ENCODE data around the gene GPR84.

Gene GPR84

GRCh38 chr12:54364413-54364812 lies at the start of gene GPR84:
Gene GPR84 (minus strand): TSS chr12:54364486. CDS start chr12:54363851, 635 bp downstream.
- DNase-seq (ENCODE audit: insufficient read length, low spot score) (no peak), FAIRE-seq (no peak)

- FAIRE-seq (no peak), DNase-seq (ENCODE audit: insufficient read length, low spot score) (peak; percentile 56)
Observed at GRCh38 chr12:54413284-54414190, 49.3 kb upstream of the GPR84 start.

DNA sequence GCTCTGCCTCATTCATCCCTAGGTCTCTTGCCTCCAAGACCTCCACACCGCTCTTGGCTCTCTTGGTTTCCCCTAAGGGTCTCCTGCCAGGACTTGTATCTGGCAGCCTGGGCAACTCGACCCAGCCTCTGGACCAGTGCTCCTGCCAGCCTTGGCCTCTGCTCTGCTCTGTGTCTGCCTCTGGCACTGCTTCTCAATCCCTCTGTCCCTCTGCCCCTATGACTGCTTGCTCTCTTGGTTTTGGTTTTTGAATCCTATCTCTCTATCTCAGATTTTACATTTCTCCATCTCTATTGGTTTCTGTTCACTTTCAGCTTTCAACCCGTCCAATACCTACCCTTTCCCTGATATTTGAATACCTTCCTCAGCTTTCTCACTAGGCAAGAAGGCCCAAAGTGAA lies 48.5 kb upstream of the GPR84 start:
- FAIRE-seq = no peak

GRCh38 chr12:54412348-54412747 lies 48.1 kb upstream of the GPR84 start:
- no peak for FAIRE-seq
- no peak for DNase-seq (ENCODE audit: insufficient read length, low spot score)

More for the DNA sequence above, 48.5 kb upstream of the GPR84 start:
- no peak for DNase-seq (ENCODE audit: insufficient read length, low spot score)

DNA sequence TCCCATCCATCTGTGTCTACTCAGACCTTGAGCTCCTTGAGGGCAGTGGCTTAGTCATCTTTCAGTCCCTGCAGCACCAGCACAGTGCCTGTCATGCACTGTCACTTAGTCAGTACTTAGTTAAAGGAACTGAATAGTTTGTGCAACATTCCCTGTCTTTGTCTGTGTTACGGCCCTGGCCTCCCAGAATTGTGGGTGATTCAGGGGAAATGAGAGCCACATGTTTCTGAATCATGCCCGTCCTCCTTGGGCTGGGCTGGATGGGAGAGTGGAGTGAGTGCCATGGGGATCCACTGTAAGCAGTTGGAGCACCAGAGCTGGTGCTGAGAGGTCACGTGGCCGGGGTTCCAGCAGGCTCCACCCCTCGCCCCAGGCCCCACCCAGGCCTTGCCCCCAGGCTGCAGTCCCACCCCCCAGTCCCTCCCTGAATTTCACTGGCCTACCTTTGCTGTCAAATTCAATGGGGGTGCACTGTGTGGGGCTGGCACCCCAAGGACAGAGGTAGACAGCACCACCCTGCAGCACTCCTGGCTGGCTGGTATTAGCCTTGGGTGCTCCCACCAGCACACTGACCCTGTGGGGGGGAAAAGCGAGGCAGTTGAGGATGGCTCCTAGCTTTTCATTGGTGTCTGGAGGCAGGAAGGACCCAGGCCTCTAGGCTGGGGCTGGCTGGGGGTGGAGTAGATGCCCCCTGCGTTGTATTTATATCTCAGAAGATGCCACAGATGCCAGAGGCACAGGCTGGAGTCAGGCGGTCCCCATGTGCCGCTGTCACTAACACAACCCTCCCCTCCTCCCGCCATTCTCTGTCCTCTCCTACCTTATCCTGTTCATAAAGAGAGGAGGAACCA lies 47.3 kb upstream of the GPR84 start:
- DNase-seq (ENCODE audit: insufficient read length, low spot score) (peak; percentile 47), FAIRE-seq (no peak)

DNA sequence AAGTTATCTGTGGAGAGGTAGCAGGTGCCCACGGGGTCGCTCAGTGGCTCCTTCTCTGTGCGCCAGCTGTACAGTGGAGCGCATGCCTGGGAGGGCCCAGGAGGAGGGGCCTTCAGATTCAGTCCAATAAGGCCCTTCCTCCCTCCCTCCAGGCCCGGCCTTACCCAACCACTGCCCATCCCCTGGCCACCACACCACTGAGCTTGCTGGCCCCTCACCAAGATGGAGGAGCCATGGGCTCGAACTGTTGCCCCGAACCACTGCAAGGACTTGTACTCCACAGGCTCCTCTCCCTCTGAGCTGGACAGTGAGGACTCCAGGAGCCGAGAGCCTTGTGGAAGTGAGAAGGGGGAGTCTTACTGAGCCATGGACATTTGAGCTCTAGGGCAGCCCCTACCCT lies 45.0 kb upstream of the GPR84 start:
- FAIRE-seq (no peak), DNase-seq (ENCODE audit: insufficient read length, low spot score) (no peak)

GRCh38 chr12:54407183-54407905 lies 43.1 kb upstream of the GPR84 start:
- no peak for DNase-seq (ENCODE audit: insufficient read length, low spot score)
- no peak for FAIRE-seq

DNA sequence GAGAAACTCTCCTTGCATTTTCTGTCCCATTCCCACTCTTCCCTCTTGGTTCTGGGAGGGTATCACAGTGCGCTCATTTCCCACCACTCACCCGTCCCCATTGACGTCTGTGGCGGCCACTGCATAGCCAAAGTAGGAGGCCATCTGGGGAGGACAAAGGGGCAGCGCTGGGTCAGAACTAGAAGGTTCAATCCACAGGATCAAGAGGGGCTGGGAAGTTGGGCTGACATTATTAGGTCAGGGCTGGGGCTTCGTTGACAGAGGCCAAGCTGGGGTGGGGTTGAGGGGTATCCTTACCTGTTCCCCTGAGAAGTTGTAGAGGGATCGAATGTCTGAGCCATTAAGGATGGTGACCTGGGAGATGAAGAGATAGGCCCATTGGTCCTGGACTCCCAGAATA lies 41.3 kb upstream of the GPR84 start:
- no peak for FAIRE-seq
- DNase-seq (ENCODE audit: insufficient read length, low spot score) = no peak

GRCh38 chr12:54405106-54405505 lies 40.8 kb upstream of the GPR84 start:
- FAIRE-seq (no peak), DNase-seq (ENCODE audit: insufficient read length, low spot score) (no peak)

- DNase-seq (ENCODE audit: insufficient read length, low spot score) (peak; percentile 53), FAIRE-seq (no peak)
Observed at GRCh38 chr12:54404061-54405004, 40.0 kb upstream of the GPR84 start.

- FAIRE-seq = no peak
- no peak for DNase-seq (ENCODE audit: insufficient read length, low spot score)
Observed at GRCh38 chr12:54401119-54401518, 36.8 kb upstream of the GPR84 start.

GRCh38 chr12:54398995-54399793 lies 34.9 kb upstream of the GPR84 start:
- DNase-seq (ENCODE audit: insufficient read length, low spot score) (peak; percentile 91), FAIRE-seq (peak; percentile 64)

GRCh38 chr12:54398218-54398617 lies 33.9 kb upstream of the GPR84 start:
- no peak for FAIRE-seq

GRCh38 chr12:54397157-54397556 lies 32.9 kb upstream of the GPR84 start:
- FAIRE-seq (no peak), DNase-seq (ENCODE audit: insufficient read length, low spot score) (no peak)

More at GRCh38 chr12:54398218-54398617, 33.9 kb upstream of the GPR84 start:
- no peak for DNase-seq (ENCODE audit: insufficient read length, low spot score)

DNA sequence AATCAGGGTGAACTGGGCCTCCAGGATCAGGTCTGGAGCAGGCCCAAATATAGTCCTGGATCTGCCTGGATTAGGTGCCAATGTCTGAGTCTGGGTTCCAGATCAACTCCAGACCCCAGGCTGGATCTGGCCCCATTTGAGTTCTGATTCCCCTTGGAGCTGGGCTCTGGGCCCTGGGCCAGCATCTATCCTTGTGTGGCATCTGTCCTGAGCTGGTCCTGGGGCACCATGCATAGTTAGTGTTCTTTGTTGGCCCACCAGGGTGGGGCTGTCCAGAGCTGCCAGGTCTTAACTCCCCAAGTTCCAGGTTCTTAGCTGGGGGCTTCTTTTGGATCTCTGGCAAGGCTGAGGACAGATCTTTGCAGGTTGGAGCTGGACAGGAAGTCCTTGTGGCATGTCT lies 31.3 kb upstream of the GPR84 start:
- FAIRE-seq (no peak), DNase-seq (ENCODE audit: insufficient read length, low spot score) (no peak)

- DNase-seq (ENCODE audit: insufficient read length, low spot score) (no peak), FAIRE-seq (no peak)
Observed at GRCh38 chr12:54394986-54395385, 30.7 kb upstream of the GPR84 start.

DNA sequence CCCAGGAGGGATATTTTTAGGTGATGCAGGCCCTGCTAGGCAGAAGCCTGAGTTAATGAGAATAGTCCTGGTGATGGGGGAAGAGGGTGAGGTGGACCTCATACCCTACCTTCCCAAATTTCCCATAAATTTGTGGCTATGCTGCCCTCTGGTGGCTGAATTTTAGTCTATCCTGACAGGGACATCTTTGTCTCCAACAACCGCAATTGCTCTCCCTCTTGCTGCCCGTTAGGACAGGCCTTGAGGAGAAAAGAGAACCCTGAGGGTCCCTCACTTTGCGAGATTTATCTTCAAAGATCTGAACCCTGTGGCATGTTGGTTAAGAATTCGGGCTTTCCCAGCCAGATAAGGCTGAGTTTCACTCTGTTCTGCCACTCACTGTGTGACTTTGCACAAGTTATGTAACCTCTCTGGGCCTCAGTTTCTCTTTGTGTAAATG lies 30.0 kb upstream of the GPR84 start:
- DNase-seq (ENCODE audit: insufficient read length, low spot score) (peak; percentile 47), FAIRE-seq (no peak)

- DNase-seq (ENCODE audit: insufficient read length, low spot score) = no peak
- FAIRE-seq = no peak
Observed at GRCh38 chr12:54393743-54394142, 29.5 kb upstream of the GPR84 start.

GRCh38 chr12:54393207-54393609 lies 28.9 kb upstream of the GPR84 start:
- DNase-seq (ENCODE audit: insufficient read length, low spot score) (no peak), FAIRE-seq (no peak)
